HG03571 (cell line): ENCODE data around the gene ZSCAN16.
A peak's percentile ranks its signal among the peaks of the same experiment; 100 is the strongest.

Experiments used
- ATAC-seq: cut with Tn5 transposase; IDR thresholded peaks from one replicate; pipeline ENCODE4 v1.9.1; 2021; ENCODE audit not compliant: unreplicated experiment

ZSCAN16 gene

GRCh38 chr6:28125401-28125800, 992 bp downstream of the ZSCAN16 start:
- ATAC-seq: no peak

DNA sequence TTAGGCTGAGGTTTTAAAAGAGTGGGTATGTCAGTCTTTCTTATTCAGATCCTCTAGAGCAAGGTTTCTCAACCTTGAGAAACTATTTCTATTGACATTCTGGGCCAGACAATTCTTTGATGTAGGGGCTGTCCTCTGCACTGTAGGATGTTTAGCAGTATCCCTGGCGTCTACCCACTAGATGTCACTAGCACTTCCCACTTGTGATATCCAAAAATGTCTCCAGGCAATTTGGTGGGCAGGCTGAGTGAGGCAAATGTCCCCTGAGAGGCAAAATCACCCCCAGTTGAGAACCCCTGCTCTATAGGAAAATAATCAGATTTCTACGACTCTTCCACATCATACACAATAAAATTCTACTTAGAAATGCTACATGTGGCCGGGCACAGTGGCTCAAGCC, 9.6 kb downstream of the ZSCAN16 start:
- ATAC-seq: no peak

GRCh38 chr6:28134716-28135115, 10.3 kb downstream of the ZSCAN16 start:
- ATAC-seq: no peak

- no peak for ATAC-seq
Observed at GRCh38 chr6:28135393-28135792, 11.0 kb downstream of the ZSCAN16 start.

- peak; percentile 50 for ATAC-seq
Observed at GRCh38 chr6:28136585-28137504, 12.4 kb downstream of the ZSCAN16 start.

- no peak for ATAC-seq
Observed at GRCh38 chr6:28137505-28137981, 13.1 kb downstream of the ZSCAN16 start.

DNA sequence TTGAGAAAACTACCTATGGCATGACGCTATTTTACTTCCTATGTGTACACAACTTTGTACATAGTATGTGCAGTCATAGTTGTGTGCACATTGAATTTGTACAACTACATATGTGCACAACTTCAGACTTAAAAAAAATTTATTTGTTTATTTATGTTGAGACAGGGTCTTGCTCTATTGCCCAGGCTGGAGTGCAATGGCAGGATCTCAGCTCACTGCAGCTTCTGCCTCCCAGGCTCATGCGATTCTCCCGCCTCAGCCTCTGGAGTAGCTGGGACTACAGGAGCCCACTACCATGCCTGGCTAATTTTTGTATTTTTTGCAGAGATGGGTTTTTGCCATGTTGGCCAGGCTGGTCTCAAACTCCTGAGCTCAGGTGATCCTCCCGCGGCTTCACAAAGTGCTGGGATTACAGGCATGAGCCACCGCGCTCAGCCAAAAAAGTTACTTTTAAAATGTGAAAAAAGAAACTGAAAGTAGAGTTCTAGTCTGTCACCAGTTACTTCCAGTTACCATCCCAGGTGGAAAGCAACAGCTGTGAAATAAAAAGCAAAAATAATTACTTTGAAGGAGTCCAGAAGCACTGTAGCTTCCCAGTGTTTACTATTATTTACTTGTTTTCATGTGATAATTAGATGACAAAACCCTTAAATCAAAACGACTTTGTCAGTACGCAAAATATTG, 15.6 kb downstream of the ZSCAN16 start:
- ATAC-seq: no peak

DNA sequence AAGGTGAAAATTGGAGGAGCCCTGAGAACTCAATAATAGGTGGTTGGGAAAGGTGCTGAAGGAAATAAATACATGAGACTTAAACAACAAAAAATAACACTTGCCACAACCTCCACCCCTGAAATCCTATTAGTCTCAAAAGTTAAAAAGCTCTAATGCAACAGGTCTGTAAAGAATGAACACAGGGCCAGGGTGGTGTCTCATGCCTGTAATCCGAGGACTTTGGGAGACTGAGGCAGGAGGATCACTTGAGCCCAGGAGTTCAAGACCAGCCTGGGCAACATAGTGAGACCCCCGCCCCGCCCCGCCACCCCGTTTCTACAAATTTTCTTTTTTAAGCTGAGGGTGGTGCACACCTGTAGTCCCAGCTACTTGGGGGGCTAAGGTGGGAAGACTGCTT, 16.2 kb downstream of the ZSCAN16 start:
- ATAC-seq: no peak

- ATAC-seq: peak; percentile 81
Observed at GRCh38 chr6:28141500-28142329, 17.3 kb downstream of the ZSCAN16 start, which contains the start of gene ZKSCAN8. Gene ZKSCAN8, plus strand, starts transcription at chr6:28141883. Its CDS starts 6,525 bp downstream, at chr6:28148408.

DNA sequence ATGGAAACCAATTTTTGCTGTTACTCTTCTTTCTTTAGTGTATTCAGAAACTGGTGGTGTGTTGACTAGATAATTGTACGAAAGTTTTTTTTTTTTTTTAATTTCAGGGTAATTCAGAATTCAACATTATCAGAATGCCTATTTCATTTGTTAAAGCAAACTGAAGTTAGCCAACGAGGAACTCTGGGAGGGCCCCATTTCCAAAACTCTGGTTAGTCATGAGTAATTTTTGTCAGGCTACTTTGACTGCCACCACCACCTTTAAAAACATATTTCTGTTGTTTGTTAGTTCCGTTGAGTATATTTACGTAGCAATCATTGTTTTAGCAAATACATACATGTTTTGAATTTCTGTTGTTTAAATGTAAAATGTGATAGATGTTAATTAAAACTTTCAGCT, 18.0 kb downstream of the ZSCAN16 start:
- no peak for ATAC-seq

GRCh38 chr6:28145231-28145630, 20.8 kb downstream of the ZSCAN16 start:
- no peak for ATAC-seq

DNA sequence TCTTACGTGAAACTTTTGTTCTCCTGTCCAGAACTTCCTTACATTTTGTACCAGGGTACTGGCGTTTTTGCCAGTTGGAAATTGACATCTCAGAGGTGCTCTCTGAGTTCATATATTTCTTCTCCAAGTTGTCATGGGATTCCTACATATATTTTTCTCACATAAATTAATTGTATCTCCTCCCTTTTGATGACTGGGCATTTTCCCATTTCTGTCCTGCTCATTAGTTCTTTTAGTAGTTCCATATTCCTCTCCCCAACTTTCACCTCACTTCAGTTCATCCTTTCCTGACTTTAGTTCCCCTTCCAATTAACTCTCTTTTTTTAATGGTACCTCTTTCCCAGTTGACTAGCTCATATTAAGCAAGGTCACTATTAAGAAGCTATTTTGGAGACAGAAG, 28.1 kb downstream of the ZSCAN16 start:
- ATAC-seq: no peak

DNA sequence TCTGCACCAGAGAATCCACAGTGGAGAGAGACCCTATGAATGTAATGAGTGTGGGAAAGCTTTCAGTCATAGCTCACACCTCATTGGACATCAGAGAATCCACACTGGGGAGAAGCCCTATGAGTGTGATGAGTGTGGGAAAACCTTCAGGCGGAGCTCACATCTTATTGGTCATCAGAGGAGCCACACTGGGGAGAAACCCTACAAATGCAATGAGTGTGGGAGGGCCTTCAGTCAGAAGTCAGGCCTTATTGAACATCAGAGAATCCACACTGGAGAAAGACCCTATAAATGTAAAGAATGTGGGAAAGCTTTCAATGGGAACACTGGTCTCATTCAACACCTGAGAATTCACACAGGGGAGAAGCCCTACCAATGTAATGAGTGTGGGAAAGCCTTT, 29.1 kb downstream of the ZSCAN16 start:
- no peak for ATAC-seq

DNA sequence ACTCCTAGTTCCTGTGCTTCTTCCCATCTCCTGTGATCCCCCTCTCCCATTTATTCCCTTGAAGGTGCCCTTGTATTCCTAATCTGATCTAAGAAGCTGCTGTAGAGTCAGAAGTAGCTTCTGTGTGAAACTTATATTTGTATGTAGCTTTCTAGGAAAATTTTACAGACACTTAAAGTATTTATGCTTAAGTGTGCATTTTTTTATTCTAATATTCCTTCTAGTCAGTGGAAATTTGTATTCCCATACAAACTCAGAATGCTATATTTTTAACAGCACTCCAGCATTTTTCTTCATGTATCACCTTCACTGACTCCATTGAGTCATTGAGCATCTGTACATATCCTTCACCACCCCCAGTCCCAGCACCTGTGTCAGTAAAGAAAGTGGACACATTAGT, 29.9 kb downstream of the ZSCAN16 start:
- ATAC-seq: no peak

- no peak for ATAC-seq
Observed at GRCh38 chr6:28158318-28158717, 33.9 kb downstream of the ZSCAN16 start.

- ATAC-seq: no peak
Observed at GRCh38 chr6:28159029-28159607, 34.7 kb downstream of the ZSCAN16 start.

DNA sequence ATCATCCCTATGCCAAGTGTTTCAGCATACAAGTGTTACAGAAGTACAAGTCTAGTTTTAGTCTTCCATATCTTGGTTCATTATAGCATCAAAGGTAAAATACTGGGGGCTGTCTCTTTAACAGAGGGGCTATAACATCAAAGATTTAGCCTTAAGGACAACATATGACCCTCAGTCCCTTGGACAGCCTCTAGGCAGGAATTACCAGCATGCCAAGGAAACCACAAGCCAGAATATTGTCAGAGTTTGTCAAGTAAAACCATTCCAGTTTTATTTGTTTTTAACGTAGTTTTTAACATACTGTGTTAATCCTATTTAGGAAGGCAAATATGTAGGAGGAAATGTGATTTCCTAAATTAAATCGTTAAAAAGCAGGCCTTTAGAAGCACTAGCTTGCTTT, 35.8 kb downstream of the ZSCAN16 start:
- no peak for ATAC-seq

GRCh38 chr6:28161410-28162079, 37.1 kb downstream of the ZSCAN16 start:
- ATAC-seq: peak; percentile 93

GRCh38 chr6:28165563-28165962, 41.2 kb downstream of the ZSCAN16 start:
- no peak for ATAC-seq

GRCh38 chr6:28167068-28167467, 42.7 kb downstream of the ZSCAN16 start:
- ATAC-seq: no peak
